GM12878 (cell line): ENCODE results near the gene RENBP.

Experiments used
- ATF7 ChIP-seq: fragments of 450-650 bp; IDR thresholded peaks from 2 replicates; pipeline ENCODE4 v1.6.1; 2016; ENCODE audit warnings: low read depth, mild to moderate bottlenecking
- CEBPB ChIP-seq, 2 experiments: fragments of 150-350 bp in 1 of 2; IDR thresholded peaks; 2 replicates each; pipeline ENCODE4 v1.6.1; 2012 to 2014; ENCODE audit warnings: low read depth in 2 of 2, low read length in 2 of 2, borderline replicate concordance in 1 of 2, inconsistent platforms in 1 of 2
- CTCF ChIP-seq, 3 experiments: IDR thresholded peaks in 2 of 3; conservative IDR thresholded peaks in 1 of 3; 2 replicates each; pipeline ENCODE4 v1.5.1; 2011; ENCODE audit warnings: low read depth in 3 of 3, low read length in 3 of 3, mild to moderate bottlenecking in 3 of 3, control low read depth in 2 of 3, moderate library complexity in 2 of 3, inconsistent platforms in 1 of 3, mixed read lengths in 1 of 3; ENCODE audit not compliant: control insufficient read depth in 2 of 3, insufficient read depth in 1 of 3; ENCODE audit errors: extremely low read depth in 1 of 3
- JUND ChIP-seq: IDR thresholded peaks from 2 replicates; pipeline ENCODE4 v1.6.1; 2012; ENCODE audit warnings: low read depth, mild to moderate bottlenecking, low read length, improper control_type of control experiment, moderate library complexity
- PAX5 ChIP-seq: IDR thresholded peaks from 2 replicates; pipeline ENCODE4 v1.6.1; 2011; ENCODE audit warnings: low read depth, low read length, borderline replicate concordance
- PBX3 ChIP-seq: IDR thresholded peaks from 2 replicates; pipeline ENCODE4 v1.6.1; 2011; ENCODE audit warnings: mild to moderate bottlenecking, low read depth, low read length, moderate library complexity; ENCODE audit not compliant: insufficient replicate concordance
- POLR2A ChIP-seq: IDR thresholded peaks from 2 replicates; pipeline ENCODE4 v1.6.1; 2011; ENCODE audit warnings: low read depth, mild to moderate bottlenecking, low read length
- TF ChIP-seq, protein P1 (sequence below): fragments of 450-650 bp; IDR thresholded peaks from 2 replicates; pipeline ENCODE4 v1.6.1; 2018; ENCODE audit warnings: mild to moderate bottlenecking, low read depth, moderate library complexity; ENCODE audit not compliant: partially characterized antibody

GRCh38 chrX:153921070-153921469 is 23.4 kb downstream of the RENBP start:
- no peak for TF ChIP-seq POLR2A
- TF ChIP-seq ATF7, result no peak
- no peak for TF ChIP-seq JUND
- no peak for TF ChIP-seq PBX3
- TF ChIP-seq, protein P1, sequence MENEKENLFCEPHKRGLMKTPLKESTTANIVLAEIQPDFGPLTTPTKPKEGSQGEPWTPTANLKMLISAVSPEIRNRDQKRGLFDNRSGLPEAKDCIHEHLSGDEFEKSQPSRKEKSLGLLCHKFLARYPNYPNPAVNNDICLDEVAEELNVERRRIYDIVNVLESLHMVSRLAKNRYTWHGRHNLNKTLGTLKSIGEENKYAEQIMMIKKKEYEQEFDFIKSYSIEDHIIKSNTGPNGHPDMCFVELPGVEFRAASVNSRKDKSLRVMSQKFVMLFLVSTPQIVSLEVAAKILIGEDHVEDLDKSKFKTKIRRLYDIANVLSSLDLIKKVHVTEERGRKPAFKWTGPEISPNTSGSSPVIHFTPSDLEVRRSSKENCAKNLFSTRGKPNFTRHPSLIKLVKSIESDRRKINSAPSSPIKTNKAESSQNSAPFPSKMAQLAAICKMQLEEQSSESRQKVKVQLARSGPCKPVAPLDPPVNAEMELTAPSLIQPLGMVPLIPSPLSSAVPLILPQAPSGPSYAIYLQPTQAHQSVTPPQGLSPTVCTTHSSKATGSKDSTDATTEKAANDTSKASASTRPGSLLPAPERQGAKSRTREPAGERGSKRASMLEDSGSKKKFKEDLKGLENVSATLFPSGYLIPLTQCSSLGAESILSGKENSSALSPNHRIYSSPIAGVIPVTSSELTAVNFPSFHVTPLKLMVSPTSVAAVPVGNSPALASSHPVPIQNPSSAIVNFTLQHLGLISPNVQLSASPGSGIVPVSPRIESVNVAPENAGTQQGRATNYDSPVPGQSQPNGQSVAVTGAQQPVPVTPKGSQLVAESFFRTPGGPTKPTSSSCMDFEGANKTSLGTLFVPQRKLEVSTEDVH, result no peak
- no peak for TF ChIP-seq CEBPB (IDR thresholded peaks at IDR 0.05; ENCODE audit: borderline replicate concordance in 1 of 2, low read depth in 2 of 2, low read length in 2 of 2)
- no peak for TF ChIP-seq CTCF (IDR thresholded peaks at IDR 0.05 in 2 of 3, conservative IDR thresholded peaks at IDR 0.05 in 1 of 3; ENCODE audit: control insufficient read depth in 2 of 3, extremely low read depth in 1 of 3, insufficient read depth in 1 of 3, low read depth in 3 of 3, low read length in 3 of 3)
- no peak for TF ChIP-seq PAX5
